ENCODE results near the gene BCR.

Gene BCR

DNA sequence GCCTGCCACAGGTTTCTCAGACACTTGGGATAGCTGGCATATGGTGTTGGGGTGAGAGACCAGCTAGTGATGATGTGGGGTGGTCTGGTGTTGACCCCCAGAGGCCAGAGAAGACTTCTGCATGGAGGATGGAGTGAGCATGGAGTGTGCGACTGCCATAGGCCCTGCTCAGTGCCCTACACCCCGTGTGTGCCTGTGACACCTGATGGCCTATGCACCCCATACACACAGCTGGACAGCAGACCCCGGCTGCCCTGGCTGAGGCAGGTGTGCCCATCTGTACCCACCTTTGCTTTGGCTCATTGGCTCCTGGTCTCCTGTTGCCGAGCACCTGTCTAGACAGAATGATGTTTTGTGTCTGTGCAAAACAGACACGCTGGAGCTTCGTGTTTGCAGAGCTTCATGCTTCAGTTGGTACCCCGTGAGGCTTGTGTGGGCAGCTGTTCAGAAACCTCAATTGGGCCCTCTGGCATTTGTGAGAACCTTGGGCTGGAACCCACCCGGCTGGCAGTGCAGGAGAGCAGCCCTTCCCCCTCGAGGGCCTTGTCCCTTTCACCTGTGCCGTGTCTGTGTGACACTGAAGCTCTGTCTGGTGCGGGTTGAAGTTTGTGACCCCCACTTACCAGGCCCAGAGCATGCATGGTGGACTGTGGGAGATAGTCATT, 27.6 kb downstream of the BCR start:
- in situ Hi-C loops (cut with MboI; ENCODE audit: low sequenced_read_pairs, unreplicated experiment): no loop called here
- TF ChIP-seq, protein P1, sequence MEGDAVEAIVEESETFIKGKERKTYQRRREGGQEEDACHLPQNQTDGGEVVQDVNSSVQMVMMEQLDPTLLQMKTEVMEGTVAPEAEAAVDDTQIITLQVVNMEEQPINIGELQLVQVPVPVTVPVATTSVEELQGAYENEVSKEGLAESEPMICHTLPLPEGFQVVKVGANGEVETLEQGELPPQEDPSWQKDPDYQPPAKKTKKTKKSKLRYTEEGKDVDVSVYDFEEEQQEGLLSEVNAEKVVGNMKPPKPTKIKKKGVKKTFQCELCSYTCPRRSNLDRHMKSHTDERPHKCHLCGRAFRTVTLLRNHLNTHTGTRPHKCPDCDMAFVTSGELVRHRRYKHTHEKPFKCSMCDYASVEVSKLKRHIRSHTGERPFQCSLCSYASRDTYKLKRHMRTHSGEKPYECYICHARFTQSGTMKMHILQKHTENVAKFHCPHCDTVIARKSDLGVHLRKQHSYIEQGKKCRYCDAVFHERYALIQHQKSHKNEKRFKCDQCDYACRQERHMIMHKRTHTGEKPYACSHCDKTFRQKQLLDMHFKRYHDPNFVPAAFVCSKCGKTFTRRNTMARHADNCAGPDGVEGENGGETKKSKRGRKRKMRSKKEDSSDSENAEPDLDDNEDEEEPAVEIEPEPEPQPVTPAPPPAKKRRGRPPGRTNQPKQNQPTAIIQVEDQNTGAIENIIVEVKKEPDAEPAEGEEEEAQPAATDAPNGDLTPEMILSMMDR (IDR thresholded peaks at IDR 0.05; ENCODE audit: borderline replicate concordance, control extremely low read depth, extremely low read depth, insufficient read depth, missing control alignments): no peak
- DNase-seq (ENCODE audit: low spot score): no peak

DNA sequence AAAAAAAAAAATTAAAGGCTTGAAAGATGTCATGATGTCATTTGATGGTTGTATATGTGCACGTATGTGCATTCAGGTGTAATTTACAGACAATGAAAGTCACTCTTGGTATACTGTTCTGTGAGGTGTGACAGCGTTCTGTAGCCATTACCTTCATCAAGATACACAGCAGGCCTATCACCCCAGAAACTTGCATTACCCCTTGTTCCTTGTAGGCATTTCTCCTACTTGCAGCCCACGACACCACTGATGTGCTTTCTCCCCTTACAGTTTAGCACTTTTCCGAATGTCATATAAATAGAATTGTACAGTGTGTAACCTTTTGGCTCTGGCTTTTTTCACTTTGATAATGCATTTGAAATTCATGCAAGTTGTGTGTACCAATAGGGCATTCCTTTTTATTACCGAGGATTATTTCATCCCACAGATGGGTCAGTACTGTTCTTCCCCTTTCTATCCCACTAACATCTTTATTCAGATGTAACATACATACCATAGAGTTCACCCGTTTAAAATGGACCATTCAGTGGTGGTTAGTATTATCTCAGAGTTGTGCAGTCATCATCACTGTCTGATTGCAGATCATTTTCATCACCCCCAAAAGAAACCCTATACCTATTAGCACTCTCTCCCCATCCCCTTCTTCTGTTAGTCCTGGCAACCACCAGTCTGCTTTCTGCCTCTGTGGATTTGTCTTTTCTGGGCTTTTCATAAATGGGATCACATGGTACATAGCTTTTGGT, 30.3 kb downstream of the BCR start:
- in situ Hi-C loops (cut with MboI; ENCODE audit: low sequenced_read_pairs, unreplicated experiment): no loop called here

DNA sequence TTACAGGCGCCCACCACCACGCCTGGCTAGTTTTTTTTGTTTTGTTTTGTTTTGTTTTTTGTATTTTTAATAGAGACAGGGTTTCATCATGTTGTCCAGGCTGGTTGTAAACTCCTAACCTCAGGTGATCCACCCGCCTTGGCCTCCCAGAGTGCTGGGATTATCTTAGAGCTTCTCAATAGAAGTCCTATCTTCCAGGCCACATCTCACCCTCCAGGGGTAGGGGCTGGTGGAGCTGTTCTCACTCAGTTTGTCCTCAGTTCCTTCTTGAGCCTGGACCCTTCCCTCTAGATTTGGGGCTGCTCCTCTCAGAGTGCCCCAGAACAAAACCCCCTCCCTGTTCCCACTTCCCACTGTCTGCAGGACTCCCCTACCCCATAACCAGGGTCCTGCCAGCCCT, 31.3 kb downstream of the BCR start:
- in situ Hi-C loops (cut with MboI; ENCODE audit: low sequenced_read_pairs, unreplicated experiment): no loop called here
- TF ChIP-seq, protein P1 (IDR thresholded peaks at IDR 0.05; ENCODE audit: borderline replicate concordance, control extremely low read depth, extremely low read depth, insufficient read depth, missing control alignments): no peak
- no peak for DNase-seq (ENCODE audit: low spot score)

More for the DNA sequence above, 30.3 kb downstream of the BCR start:
- TF ChIP-seq, protein P1 (IDR thresholded peaks at IDR 0.05; ENCODE audit: borderline replicate concordance, control extremely low read depth, extremely low read depth, insufficient read depth, missing control alignments): no peak
- no peak for DNase-seq (ENCODE audit: low spot score)

DNA sequence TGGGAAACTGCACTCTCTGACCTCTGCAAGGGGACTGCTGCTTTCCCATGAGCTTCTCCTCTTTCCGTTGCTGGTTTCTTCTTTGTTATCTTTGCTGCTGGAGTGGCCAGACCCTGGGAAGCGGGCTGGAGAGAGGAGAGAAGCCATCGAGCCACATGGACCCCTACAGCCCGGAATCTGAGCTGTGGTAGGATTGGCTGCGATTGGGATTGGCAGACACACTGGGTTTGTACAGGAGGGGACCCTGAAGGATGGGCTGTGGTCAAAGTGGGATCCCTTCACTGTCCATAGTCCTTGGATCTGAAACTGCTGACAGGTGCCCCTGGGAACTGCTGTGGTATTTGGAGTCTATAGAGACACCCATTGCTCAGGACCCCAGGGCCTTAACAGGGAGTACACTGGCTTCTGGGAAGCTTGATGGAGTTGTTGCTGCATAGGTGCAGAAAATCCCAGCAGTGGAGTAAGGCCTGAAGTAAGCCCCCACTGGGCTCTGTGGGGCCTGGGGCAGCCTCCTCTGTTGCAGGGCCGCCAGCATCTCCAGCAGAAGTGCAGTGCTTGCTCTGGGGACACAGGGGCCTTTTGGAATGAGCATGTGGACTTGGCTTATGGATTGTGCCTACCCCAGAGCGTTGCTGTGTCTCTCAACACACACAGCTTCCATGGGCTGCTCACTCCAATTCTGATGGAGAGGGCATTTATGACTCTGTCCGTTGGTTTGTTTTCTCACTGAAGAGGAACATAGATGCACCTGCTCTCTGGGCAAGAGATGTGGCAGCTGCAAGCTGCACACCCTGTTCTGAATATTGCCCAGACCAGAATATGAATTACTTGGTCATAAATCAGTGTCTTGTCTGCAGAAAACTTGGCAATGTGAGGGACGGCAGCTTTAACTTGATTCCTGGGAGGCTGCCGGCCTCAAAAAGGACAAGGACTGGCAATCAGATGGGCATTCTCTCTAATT, 32.0 kb downstream of the BCR start:
- TF ChIP-seq, protein P1 (IDR thresholded peaks at IDR 0.05; ENCODE audit: borderline replicate concordance, control extremely low read depth, extremely low read depth, insufficient read depth, missing control alignments): no peak
- DNase-seq (ENCODE audit: low spot score): no peak
- in situ Hi-C loops (cut with MboI; ENCODE audit: low sequenced_read_pairs, unreplicated experiment): no loop called here

DNA sequence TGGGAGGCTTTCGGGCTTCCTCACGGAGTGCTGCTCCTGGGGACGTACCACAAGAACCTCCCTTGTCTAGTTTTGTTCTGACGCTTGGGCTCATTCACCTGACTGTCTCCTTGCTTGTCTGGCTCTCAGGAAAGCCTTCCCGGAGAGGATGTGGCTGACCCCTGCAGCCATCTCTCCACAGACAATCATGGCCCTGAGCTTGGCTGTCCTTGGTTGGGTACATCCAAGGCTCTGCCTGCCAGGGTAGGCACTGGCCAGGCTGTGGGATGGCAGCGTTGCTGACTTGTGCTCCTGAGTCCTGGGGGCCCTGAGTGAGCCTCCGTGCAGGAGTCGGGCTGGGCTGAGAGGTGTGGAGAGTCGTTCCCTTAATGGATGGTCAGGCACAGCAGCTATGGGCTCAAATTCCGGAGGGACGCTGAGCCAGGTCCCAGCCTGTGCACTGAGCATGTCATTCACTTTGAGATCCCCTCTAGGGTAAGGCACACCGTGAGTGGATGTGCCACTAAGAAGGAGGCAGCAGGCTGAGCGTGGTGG, 32.8 kb downstream of the BCR start:
- no peak for DNase-seq (ENCODE audit: low spot score)
- in situ Hi-C loops (cut with MboI; ENCODE audit: low sequenced_read_pairs, unreplicated experiment): no loop called here

More for the DNA sequence above, 32.8 kb downstream of the BCR start:
- TF ChIP-seq, protein P1 (IDR thresholded peaks at IDR 0.05; ENCODE audit: borderline replicate concordance, control extremely low read depth, extremely low read depth, insufficient read depth, missing control alignments): no peak

All from GM13976 (cell line).